ENCODE measurements around the gene ATP8A2. TPM values are rescaled to one million over a fixed set of nuclear protein-coding genes. Genes with fewer than 3 reads are reported as not detected.
A peak's percentile ranks its signal among the peaks of the same experiment; 100 is the strongest.

Gene ATP8A2
- polyA plus RNA-seq, 1 donor from 2014 or later: 11.9 TPM

GRCh38 chr13:25662516-25662915, 290.7 kb downstream of the ATP8A2 start:
- TF ChIP-seq RAD21 (conservative IDR thresholded peaks at IDR 0.05) (no peak), SMC3 (conservative IDR thresholded peaks at IDR 0.05; ENCODE audit: poor library complexity) (no peak), POLR2AphosphoS5 (IDR thresholded peaks at IDR 0.05) (no peak), TAF1 (IDR thresholded peaks at IDR 0.05; ENCODE audit: low read depth) (no peak), MXI1 (conservative IDR thresholded peaks at IDR 0.05; ENCODE audit: poor library complexity, severe bottlenecking) (no peak), EZH2 (IDR thresholded peaks at IDR 0.05; ENCODE audit: borderline replicate concordance, insufficient read depth, low read length, poor library complexity, severe bottlenecking) (no peak)
- TF ChIP-seq, protein P1, sequence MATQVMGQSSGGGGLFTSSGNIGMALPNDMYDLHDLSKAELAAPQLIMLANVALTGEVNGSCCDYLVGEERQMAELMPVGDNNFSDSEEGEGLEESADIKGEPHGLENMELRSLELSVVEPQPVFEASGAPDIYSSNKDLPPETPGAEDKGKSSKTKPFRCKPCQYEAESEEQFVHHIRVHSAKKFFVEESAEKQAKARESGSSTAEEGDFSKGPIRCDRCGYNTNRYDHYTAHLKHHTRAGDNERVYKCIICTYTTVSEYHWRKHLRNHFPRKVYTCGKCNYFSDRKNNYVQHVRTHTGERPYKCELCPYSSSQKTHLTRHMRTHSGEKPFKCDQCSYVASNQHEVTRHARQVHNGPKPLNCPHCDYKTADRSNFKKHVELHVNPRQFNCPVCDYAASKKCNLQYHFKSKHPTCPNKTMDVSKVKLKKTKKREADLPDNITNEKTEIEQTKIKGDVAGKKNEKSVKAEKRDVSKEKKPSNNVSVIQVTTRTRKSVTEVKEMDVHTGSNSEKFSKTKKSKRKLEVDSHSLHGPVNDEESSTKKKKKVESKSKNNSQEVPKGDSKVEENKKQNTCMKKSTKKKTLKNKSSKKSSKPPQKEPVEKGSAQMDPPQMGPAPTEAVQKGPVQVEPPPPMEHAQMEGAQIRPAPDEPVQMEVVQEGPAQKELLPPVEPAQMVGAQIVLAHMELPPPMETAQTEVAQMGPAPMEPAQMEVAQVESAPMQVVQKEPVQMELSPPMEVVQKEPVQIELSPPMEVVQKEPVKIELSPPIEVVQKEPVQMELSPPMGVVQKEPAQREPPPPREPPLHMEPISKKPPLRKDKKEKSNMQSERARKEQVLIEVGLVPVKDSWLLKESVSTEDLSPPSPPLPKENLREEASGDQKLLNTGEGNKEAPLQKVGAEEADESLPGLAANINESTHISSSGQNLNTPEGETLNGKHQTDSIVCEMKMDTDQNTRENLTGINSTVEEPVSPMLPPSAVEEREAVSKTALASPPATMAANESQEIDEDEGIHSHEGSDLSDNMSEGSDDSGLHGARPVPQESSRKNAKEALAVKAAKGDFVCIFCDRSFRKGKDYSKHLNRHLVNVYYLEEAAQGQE (IDR thresholded peaks at IDR 0.05; ENCODE audit: borderline replicate concordance): no peak
- TF ChIP-seq, protein P2, sequence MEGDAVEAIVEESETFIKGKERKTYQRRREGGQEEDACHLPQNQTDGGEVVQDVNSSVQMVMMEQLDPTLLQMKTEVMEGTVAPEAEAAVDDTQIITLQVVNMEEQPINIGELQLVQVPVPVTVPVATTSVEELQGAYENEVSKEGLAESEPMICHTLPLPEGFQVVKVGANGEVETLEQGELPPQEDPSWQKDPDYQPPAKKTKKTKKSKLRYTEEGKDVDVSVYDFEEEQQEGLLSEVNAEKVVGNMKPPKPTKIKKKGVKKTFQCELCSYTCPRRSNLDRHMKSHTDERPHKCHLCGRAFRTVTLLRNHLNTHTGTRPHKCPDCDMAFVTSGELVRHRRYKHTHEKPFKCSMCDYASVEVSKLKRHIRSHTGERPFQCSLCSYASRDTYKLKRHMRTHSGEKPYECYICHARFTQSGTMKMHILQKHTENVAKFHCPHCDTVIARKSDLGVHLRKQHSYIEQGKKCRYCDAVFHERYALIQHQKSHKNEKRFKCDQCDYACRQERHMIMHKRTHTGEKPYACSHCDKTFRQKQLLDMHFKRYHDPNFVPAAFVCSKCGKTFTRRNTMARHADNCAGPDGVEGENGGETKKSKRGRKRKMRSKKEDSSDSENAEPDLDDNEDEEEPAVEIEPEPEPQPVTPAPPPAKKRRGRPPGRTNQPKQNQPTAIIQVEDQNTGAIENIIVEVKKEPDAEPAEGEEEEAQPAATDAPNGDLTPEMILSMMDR (IDR thresholded peaks at IDR 0.05; ENCODE audit: poor library complexity, severe bottlenecking): no peak
- Histone ChIP-seq H3K36me3 (ENCODE audit: insufficient read depth, low read length) (no peaks in the 10 kb centered on the region), H4K20me1 (ENCODE audit: insufficient read depth) (no peaks in the 10 kb centered on the region), H3K9me2 (ENCODE audit: insufficient read depth, low read length) (no peaks in the 10 kb centered on the region), H3K27me3 (ENCODE audit: insufficient read depth, low read depth, low read length) (no peaks in the 10 kb centered on the region), H3K79me2 (replicated peaks; ENCODE audit: insufficient read depth, low read length) (no peaks in the 10 kb centered on the region), H2AFZ (ENCODE audit: low read depth, low read length) (no peak overlapping the region), H3K9me3 (ENCODE audit: low read length) (no peaks in the 10 kb centered on the region), H3K9ac (ENCODE audit: low read length) (peak overlapping the region; percentile 9), H3K4me3 (ENCODE audit: low read length) (no peak overlapping the region), H3K4me2 (ENCODE audit: low read length) (no peak overlapping the region), H3K27ac (ENCODE audit: low read length) (no peak overlapping the region), H3F3A (ENCODE audit: insufficient read depth, low read length, poor library complexity, severe bottlenecking) (no peaks in the 10 kb centered on the region)

DNA sequence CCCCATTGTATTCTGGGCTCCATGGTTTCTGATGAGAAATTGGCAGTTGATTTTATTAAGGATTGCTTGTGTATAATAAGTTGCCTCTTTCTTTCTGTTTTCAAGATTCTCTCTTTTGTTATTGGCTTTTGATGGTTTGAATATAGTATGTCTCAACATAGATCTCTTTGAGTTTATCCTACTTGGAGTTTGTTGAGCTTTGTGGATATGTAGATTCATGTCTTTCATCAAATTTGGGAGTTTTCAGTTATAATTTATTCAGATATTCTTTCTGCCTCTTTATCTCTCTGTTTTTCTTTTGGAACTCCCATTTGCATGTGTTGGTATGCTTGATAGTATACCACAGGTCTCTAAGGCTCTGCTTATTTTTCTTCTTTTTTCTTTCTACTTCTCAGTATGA, 296.6 kb downstream of the ATP8A2 start:
- Histone ChIP-seq H2AFZ (ENCODE audit: low read depth, low read length) (no peak overlapping the region), H3K9me2 (ENCODE audit: insufficient read depth, low read length) (no peaks in the 10 kb centered on the region), H3K36me3 (ENCODE audit: insufficient read depth, low read length) (no peaks in the 10 kb centered on the region), H3K79me2 (replicated peaks; ENCODE audit: insufficient read depth, low read length) (no peaks in the 10 kb centered on the region), H3K9me3 (ENCODE audit: low read length) (peaks cover 6% of the 10 kb centered on the region), H3K4me3 (ENCODE audit: low read length) (no peak overlapping the region), H4K20me1 (ENCODE audit: insufficient read depth) (no peaks in the 10 kb centered on the region), H3K27me3 (ENCODE audit: insufficient read depth, low read depth, low read length) (no peaks in the 10 kb centered on the region), H3K9ac (ENCODE audit: low read length) (no peak overlapping the region), H3K27ac (ENCODE audit: low read length) (no peak overlapping the region), H3F3A (ENCODE audit: insufficient read depth, low read length, poor library complexity, severe bottlenecking) (no peaks in the 10 kb centered on the region), H3K4me2 (ENCODE audit: low read length) (no peak overlapping the region)
- TF ChIP-seq, protein P2 (IDR thresholded peaks at IDR 0.05; ENCODE audit: poor library complexity, severe bottlenecking): no peak
- TF ChIP-seq POLR2AphosphoS5 (IDR thresholded peaks at IDR 0.05) (no peak), MXI1 (conservative IDR thresholded peaks at IDR 0.05; ENCODE audit: poor library complexity, severe bottlenecking) (no peak), EZH2 (IDR thresholded peaks at IDR 0.05; ENCODE audit: borderline replicate concordance, insufficient read depth, low read length, poor library complexity, severe bottlenecking) (no peak), TAF1 (IDR thresholded peaks at IDR 0.05; ENCODE audit: low read depth) (no peak), SMC3 (conservative IDR thresholded peaks at IDR 0.05; ENCODE audit: poor library complexity) (no peak), RAD21 (conservative IDR thresholded peaks at IDR 0.05) (no peak)
- TF ChIP-seq, protein P1 (IDR thresholded peaks at IDR 0.05; ENCODE audit: borderline replicate concordance): no peak
